ENCODE data around the gene LITAF.

Gene LITAF

GRCh38 chr16:11546608-11547061 is 40.1 kb downstream of the LITAF start:
- DNase-seq (ENCODE audit: extremely low read depth, low read depth), result peak; percentile 56
- TF ChIP-seq, protein P1, sequence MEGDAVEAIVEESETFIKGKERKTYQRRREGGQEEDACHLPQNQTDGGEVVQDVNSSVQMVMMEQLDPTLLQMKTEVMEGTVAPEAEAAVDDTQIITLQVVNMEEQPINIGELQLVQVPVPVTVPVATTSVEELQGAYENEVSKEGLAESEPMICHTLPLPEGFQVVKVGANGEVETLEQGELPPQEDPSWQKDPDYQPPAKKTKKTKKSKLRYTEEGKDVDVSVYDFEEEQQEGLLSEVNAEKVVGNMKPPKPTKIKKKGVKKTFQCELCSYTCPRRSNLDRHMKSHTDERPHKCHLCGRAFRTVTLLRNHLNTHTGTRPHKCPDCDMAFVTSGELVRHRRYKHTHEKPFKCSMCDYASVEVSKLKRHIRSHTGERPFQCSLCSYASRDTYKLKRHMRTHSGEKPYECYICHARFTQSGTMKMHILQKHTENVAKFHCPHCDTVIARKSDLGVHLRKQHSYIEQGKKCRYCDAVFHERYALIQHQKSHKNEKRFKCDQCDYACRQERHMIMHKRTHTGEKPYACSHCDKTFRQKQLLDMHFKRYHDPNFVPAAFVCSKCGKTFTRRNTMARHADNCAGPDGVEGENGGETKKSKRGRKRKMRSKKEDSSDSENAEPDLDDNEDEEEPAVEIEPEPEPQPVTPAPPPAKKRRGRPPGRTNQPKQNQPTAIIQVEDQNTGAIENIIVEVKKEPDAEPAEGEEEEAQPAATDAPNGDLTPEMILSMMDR (IDR thresholded peaks at IDR 0.05; ENCODE audit: low read depth, low read length), result no peak

GRCh38 chr16:11543661-11544393 is 42.9 kb downstream of the LITAF start:
- DNase-seq (ENCODE audit: extremely low read depth, low read depth), result no peak
- TF ChIP-seq, protein P1 (IDR thresholded peaks at IDR 0.05; ENCODE audit: low read depth, low read length), result no peak

- TF ChIP-seq, protein P1 (IDR thresholded peaks at IDR 0.05; ENCODE audit: low read depth, low read length), result no peak
- DNase-seq (ENCODE audit: extremely low read depth, low read depth), result no peak
Observed at GRCh38 chr16:11542069-11542744, 44.5 kb downstream of the LITAF start.

GRCh38 chr16:11539641-11540050 is 47.1 kb downstream of the LITAF start:
- TF ChIP-seq, protein P1 (IDR thresholded peaks at IDR 0.05; ENCODE audit: low read depth, low read length), result no peak
- DNase-seq (ENCODE audit: extremely low read depth, low read depth), result no peak

- TF ChIP-seq, protein P1 (IDR thresholded peaks at IDR 0.05; ENCODE audit: low read depth, low read length), result no peak
- no peak for DNase-seq (ENCODE audit: extremely low read depth, low read depth)
Observed at GRCh38 chr16:11538880-11539279, 47.8 kb downstream of the LITAF start.

- no peak for DNase-seq (ENCODE audit: extremely low read depth, low read depth)
- TF ChIP-seq, protein P1 (IDR thresholded peaks at IDR 0.05; ENCODE audit: low read depth, low read length), result no peak
Observed at GRCh38 chr16:11536104-11536866, 50.4 kb downstream of the LITAF start.

Data from AG09319 (cell line).